Measurements from ENCODE around the gene MBTPS1.

GRCh38 chr16:84093879-84094270 lies 22.9 kb downstream of the MBTPS1 start:
- TF ChIP-seq, protein P1, sequence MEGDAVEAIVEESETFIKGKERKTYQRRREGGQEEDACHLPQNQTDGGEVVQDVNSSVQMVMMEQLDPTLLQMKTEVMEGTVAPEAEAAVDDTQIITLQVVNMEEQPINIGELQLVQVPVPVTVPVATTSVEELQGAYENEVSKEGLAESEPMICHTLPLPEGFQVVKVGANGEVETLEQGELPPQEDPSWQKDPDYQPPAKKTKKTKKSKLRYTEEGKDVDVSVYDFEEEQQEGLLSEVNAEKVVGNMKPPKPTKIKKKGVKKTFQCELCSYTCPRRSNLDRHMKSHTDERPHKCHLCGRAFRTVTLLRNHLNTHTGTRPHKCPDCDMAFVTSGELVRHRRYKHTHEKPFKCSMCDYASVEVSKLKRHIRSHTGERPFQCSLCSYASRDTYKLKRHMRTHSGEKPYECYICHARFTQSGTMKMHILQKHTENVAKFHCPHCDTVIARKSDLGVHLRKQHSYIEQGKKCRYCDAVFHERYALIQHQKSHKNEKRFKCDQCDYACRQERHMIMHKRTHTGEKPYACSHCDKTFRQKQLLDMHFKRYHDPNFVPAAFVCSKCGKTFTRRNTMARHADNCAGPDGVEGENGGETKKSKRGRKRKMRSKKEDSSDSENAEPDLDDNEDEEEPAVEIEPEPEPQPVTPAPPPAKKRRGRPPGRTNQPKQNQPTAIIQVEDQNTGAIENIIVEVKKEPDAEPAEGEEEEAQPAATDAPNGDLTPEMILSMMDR (IDR thresholded peaks at IDR 0.05): no peak
- no peak for TF ChIP-seq EP300 (IDR thresholded peaks at IDR 0.05)

All from ovary (tissue), 3 donors.